Esophagus squamous epithelium (tissue), 5 donors: ENCODE measurements around the gene TMEM179B. TPM values are rescaled to one million over a fixed set of nuclear protein-coding genes. Genes with fewer than 3 reads are reported as not detected.
"Not testable (repeated sequence)": the region's sequence is repeated elsewhere in the genome, so short reads cannot be mapped to it uniquely, and the experiment has no call there.

Source experiments
- DNase-seq: peaks from one replicate; lab custom pipeline; 2025; lab: John Stamatoyannopoulos, UW
- H3K27ac ChIP-seq, 4 donors: fragments of 200-600 bp; sonication (generic); one replicate each; pipeline ENCODE4 v1.5.1; 2016 to 2019; ENCODE audit warnings: mild to moderate bottlenecking in 1 of 4
- H3K27me3 ChIP-seq, 4 donors: fragments of 200-600 bp; sonication (generic); 1 replicate in 3 of 4; 2 replicates in 1 of 4; pipeline versions ENCODE4 v1.5.1 to v1.6.0; 2017 to 2021; ENCODE audit warnings: antibody characterized with exemption in 1 of 4
- H3K36me3 ChIP-seq, 3 donors: fragments of 200-600 bp; sonication (generic); one replicate each; pipeline ENCODE4 v1.5.1; 2016 to 2019
- H3K4me1 ChIP-seq, 3 donors: fragments of 200-600 bp; sonication (generic); one replicate each; pipeline ENCODE4 v1.5.1; 2017 to 2019
- H3K4me3 ChIP-seq, 4 donors: fragments of 200-600 bp; sonication (generic); 1 replicate in 3 of 4; 2 replicates in 1 of 4; pipeline ENCODE4 v1.5.1; 2016 to 2019; ENCODE audit warnings: mild to moderate bottlenecking in 2 of 4, moderate library complexity in 1 of 4
- H3K9me3 ChIP-seq, 3 donors: fragments of 200-600 bp; sonication (generic); one replicate each; pipeline ENCODE4 v1.5.1; 2016 to 2019
- CTCF ChIP-seq, 6 experiments: fragments of 450-650 bp in 4 of 6; fragments of 200-600 bp in 2 of 6; sonication (generic) in 2 of 6; IDR thresholded peaks; one replicate each; pipeline ENCODE4 v1.5.1; 2016 to 2019; ENCODE audit warnings: antibody characterized with exemption in 6 of 6, mild to moderate bottlenecking in 4 of 6, moderate library complexity in 4 of 6
- POLR2A ChIP-seq, 4 donors: fragments of 450-650 bp; IDR thresholded peaks; one replicate each; pipeline ENCODE4 v1.6.1; 2017; ENCODE audit warnings: antibody characterized with exemption in 4 of 4, mild to moderate bottlenecking in 4 of 4, moderate library complexity in 3 of 4
- WGBS, 2 donors: methylation state at CpG; one replicate each; pipeline ENCODE4 v1.1.5; 2018; 5-methylcytosine and 5-hydroxymethylcytosine counted together
- intact Hi-C: fragments of 100-400 bp; cut with DNase I; formaldehyde crosslinking; loops from one replicate; pipeline ENCODE4 v1.15.0; 2022
- total RNA-seq, 4 donors: library from RNA; depleted of rRNA; stranded (reverse); fragments of >200 nt; gene quantifications; one replicate each; pipeline ENCODE4 v1.1.0, GENCODE V29; 2016
- donor health status: DM: yes; HTN: yes; CAD: no.

The TMEM179B gene
- total RNA-seq, result 10 to 100 TPM; 35.6 to 60.1 (median 43.3) TPM

GRCh38 chr11:62787005-62787759 lies at the start of gene TMEM179B:
Gene TMEM179B, plus strand, starts transcription at chr11:62787402. Its CDS starts 30 bp downstream, at chr11:62787432.
- intact Hi-C loops, result loop anchor here (5.0 kb wide), 1 partner anchor 95 kb away; the partner anchor contains the start of gene SLC3A2
- peaks cover 0 to 48% (median 0%) of the 10 kb centered on the region in 3 donors for H3K36me3 ChIP-seq
- H3K27me3 ChIP-seq, result no peaks in the 10 kb centered on the region
- H3K27ac ChIP-seq, result peak within 1 kb of the TSS; percentile 94 to 100 (median 96)
- WGBS, 2 donors, result 0% methylated on average over 2 to 17 of the region's 88 CpGs
- H3K4me3 ChIP-seq, result peak within 1 kb of the TSS; percentile 65 to 100 (median 90)
- no peaks in the 10 kb centered on the region for H3K9me3 ChIP-seq
- peak; percentile 99 for DNase-seq
- H3K4me1 ChIP-seq, result peaks cover 29 to 55% (median 35%) of the 10 kb centered on the region in 3 donors
- TF ChIP-seq POLR2A (IDR thresholded peaks at IDR 0.05) (peak; percentile 52 to 98 (median 94)), CTCF (IDR thresholded peaks at IDR 0.05) (peak in 5 of 6 experiments; percentile 22 to 63 (median 38))

GRCh38 chr11:62747475-62748160 lies 39.6 kb upstream of the TMEM179B start:
- H3K27ac ChIP-seq, result no peak overlapping the region
- 44 to 49% methylated on average over 9 of the region's 9 CpGs for WGBS, 2 donors

GRCh38 chr11:62749931-62750330 lies 37.3 kb upstream of the TMEM179B start:
- Histone ChIP-seq H3K4me1 (peaks cover 18 to 59% (median 19%) of the 10 kb centered on the region in 3 donors), H3K36me3 (peaks cover 5 to 36% (median 6%) of the 10 kb centered on the region in 3 donors)
- H3K4me3 ChIP-seq, DNase-seq, intact Hi-C loops, H3K9me3 ChIP-seq, H3K27ac ChIP-seq, H3K27me3 ChIP-seq: not testable (repeated sequence)
- WGBS, 2 donors, result 83 to 100% methylated on average over 2 to 4 of the region's 5 CpGs

More at GRCh38 chr11:62747475-62748160, 39.6 kb upstream of the TMEM179B start:
- no peak for DNase-seq
- Histone ChIP-seq H3K4me1 (peaks cover 4 to 42% (median 6%) of the 10 kb centered on the region in 3 donors), H3K36me3 (peaks cover 5 to 31% (median 6%) of the 10 kb centered on the region in 3 donors), H3K4me3 (no peak overlapping the region), H3K9me3 (no peaks in the 10 kb centered on the region), H3K27me3 (no peaks in the 10 kb centered on the region)
- no peak for TF ChIP-seq POLR2A (IDR thresholded peaks at IDR 0.05)
- TF ChIP-seq CTCF (IDR thresholded peaks at IDR 0.05), result no peak
- intact Hi-C loops, result no loop called here

- Histone ChIP-seq H3K27ac (peak overlapping the region in 1 of 4 donors; percentile 95), H3K36me3 (peaks cover 5 to 36% (median 6%) of the 10 kb centered on the region in 3 donors), H3K4me3 (no peak overlapping the region), H3K4me1 (peaks cover 18 to 56% (median 19%) of the 10 kb centered on the region in 3 donors), H3K27me3 (no peaks in the 10 kb centered on the region), H3K9me3 (no peaks in the 10 kb centered on the region)
- intact Hi-C loops, result no loop called here
- TF ChIP-seq POLR2A (IDR thresholded peaks at IDR 0.05), result no peak
- no peak for TF ChIP-seq CTCF (IDR thresholded peaks at IDR 0.05)
- 90 to 100% methylated on average over 2 to 7 of the region's 14 CpGs for WGBS, 2 donors
- DNase-seq, result no peak
Observed at GRCh38 chr11:62752177-62752785, 34.9 kb upstream of the TMEM179B start.

- Histone ChIP-seq H3K4me3 (peak overlapping the region; percentile 58 to 91 (median 68)), H3K36me3 (peaks cover 5 to 36% (median 6%) of the 10 kb centered on the region in 3 donors), H3K4me1 (peaks cover 18 to 53% (median 19%) of the 10 kb centered on the region in 3 donors), H3K27ac (peak overlapping the region; percentile 88 to 97 (median 94)), H3K27me3 (no peaks in the 10 kb centered on the region), H3K9me3 (no peaks in the 10 kb centered on the region)
- WGBS, 2 donors, result 60 to 68% methylated on average over 9 to 15 of the region's 15 CpGs
- TF ChIP-seq CTCF (IDR thresholded peaks at IDR 0.05), result no peak
- no peak for TF ChIP-seq POLR2A (IDR thresholded peaks at IDR 0.05)
- DNase-seq, result no peak
- intact Hi-C loops, result no loop called here
Observed at GRCh38 chr11:62752994-62753735, 34.0 kb upstream of the TMEM179B start.
